GM10248 (cell line): ENCODE results near the gene OR7G2.
"Not testable (repeated sequence)": the region's sequence is repeated elsewhere in the genome, so short reads cannot be mapped to it uniquely, and the experiment has no call there.

Source experiments
- CTCF ChIA-PET: fragments of 300-600 bp; sonication (Branson Sonifier 250); formaldehyde crosslinking; extraction: SDS; loops from one replicate; lab custom pipeline; 2021; ENCODE audit warnings: antibody characterized with exemption; lab: Yijun Ruan, JAX
- POLR2A ChIA-PET: fragments of 350-650 bp; sonication (Branson Sonifier 250); formaldehyde crosslinking; extraction: SDS; loops from one replicate; lab custom pipeline; 2020; ENCODE audit warnings: antibody characterized with exemption; lab: Yijun Ruan, JAX
- DNase-seq: peaks from one replicate; pipeline ENCODE4 v3.0.0; 2012; ENCODE audit errors: extremely low spot score
- TF ChIP-seq, protein P1 (sequence below): IDR thresholded peaks from 2 replicates; pipeline ENCODE4 v1.5.1; 2012; ENCODE audit warnings: mild to moderate bottlenecking, low read depth; ENCODE audit errors: extremely low read depth, missing control alignments, control extremely low read depth

OR7G2 gene

DNA sequence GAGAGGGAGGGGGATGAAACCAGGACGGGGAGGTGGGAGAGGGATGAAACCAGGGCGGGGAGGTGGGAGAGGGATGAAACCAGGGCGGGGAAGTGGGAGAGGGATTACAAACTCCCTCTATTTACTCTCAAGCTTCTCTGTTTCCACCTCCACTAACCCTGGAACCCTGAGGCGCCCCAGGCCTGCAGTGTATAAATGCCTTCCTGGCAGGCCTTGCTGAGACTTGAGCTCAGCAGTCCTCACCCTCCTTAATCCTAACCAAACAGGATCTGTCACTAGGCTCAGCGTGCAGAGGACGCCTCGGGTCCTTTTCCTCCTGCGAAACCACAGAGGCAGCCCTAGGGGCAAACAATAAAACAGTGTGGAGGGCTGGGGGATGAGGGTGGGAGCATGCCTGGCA lies 52.5 kb downstream of the OR7G2 start:
- ChIA-PET POLR2A (no interaction called here), CTCF (no interaction called here)
- TF ChIP-seq, protein P1, sequence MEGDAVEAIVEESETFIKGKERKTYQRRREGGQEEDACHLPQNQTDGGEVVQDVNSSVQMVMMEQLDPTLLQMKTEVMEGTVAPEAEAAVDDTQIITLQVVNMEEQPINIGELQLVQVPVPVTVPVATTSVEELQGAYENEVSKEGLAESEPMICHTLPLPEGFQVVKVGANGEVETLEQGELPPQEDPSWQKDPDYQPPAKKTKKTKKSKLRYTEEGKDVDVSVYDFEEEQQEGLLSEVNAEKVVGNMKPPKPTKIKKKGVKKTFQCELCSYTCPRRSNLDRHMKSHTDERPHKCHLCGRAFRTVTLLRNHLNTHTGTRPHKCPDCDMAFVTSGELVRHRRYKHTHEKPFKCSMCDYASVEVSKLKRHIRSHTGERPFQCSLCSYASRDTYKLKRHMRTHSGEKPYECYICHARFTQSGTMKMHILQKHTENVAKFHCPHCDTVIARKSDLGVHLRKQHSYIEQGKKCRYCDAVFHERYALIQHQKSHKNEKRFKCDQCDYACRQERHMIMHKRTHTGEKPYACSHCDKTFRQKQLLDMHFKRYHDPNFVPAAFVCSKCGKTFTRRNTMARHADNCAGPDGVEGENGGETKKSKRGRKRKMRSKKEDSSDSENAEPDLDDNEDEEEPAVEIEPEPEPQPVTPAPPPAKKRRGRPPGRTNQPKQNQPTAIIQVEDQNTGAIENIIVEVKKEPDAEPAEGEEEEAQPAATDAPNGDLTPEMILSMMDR: no peak
- DNase-seq: no peak

DNA sequence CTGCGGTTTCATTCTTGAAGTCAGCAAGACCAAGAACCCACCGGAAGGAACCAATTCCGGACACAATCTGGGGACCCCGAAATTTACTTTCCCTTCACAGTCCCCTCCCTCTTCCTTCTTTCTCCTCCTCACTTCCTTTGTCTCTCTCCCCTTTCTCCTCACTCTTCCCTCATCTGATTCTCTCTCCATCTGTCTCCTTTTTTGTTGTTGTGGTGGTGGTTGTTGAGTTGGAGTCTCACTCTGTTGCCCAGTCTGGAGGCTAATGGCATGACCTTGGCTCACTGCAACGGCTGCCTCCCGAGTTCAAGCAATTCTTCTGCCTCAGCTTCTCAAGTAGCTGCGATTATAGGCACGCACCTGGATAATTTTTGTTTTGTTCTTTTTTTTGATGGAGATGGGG lies 53.1 kb downstream of the OR7G2 start:
- TF ChIP-seq, protein P1: no peak

DNA sequence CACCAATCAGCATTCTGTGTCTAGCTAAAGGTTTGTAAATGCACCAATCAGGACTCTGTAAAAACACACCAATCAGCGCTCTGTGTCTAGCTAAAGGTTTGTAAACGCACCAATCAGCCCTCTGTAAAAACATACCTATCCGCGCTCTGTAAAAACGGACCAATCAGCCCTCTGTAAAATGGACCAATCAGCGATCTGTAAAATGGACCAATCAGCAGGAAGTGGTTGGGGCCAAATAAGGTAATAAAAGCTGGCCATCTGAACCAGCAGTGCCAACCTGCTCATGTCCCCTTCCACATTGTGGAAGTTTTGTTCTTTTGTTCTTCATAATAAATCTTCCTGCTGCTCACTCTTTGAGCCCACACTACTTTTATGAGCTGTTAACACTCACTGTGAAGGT lies 53.6 kb downstream of the OR7G2 start:
- DNase-seq, CTCF ChIA-PET, POLR2A ChIA-PET: not testable (repeated sequence)

More for the DNA sequence above, 53.1 kb downstream of the OR7G2 start:
- no peak for DNase-seq
- POLR2A ChIA-PET: no interaction called here
- CTCF ChIA-PET: no interaction called here

DNA sequence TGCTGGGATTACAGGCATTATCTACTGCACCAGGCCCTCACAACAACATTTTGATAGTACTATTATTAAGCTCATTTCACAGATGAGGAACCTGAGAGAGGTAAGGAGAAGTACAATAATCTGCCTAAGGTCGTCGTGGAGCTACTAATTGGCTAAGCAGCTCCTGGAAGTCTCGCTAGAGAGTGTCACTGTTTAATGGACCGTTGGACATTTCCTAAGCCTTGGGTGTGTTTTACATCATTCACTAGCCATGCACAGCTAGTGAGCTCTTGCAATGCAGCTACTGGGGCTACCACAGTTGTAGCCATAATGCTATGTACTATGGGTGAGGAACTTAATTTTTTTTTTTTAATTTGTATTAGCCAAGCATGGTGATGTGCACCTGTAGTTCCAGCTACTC lies 54.4 kb downstream of the OR7G2 start:
- TF ChIP-seq, protein P1: no peak
- ChIA-PET POLR2A (no interaction called here), CTCF (no interaction called here)
- no peak for DNase-seq
